Gastroesophageal sphincter (tissue), 4 donors: ENCODE results near the gene VEGFC. TPM values are rescaled to one million over a fixed set of nuclear protein-coding genes. Genes with fewer than 3 reads are reported as not detected.

Source experiments
- ATAC-seq: fragments of 150-250 bp; one replicate; pipeline ENCODE4 v1.9.1; 2016; ENCODE audit warnings: mild to moderate bottlenecking, moderate library complexity
- H3K27ac ChIP-seq, 4 donors: fragments of 200-600 bp; sonication (generic) in 3 of 4; 1 replicate in 3 of 4; 2 replicates in 1 of 4; pipeline ENCODE4 v1.5.1; 2016 to 2019
- H3K27me3 ChIP-seq: fragments of 200-600 bp; sonication (generic); one replicate; pipeline ENCODE4 v1.5.1; 2019
- H3K36me3 ChIP-seq, 2 donors: fragments of 200-600 bp; sonication (generic); one replicate each; pipeline ENCODE4 v1.5.1; 2019; ENCODE audit warnings: control low read depth in 1 of 2
- H3K4me1 ChIP-seq, 3 donors: fragments of 200-600 bp; sonication (generic); 1 replicate in 2 of 3; 2 replicates in 1 of 3; pipeline ENCODE4 v1.5.1; 2016 to 2019; ENCODE audit warnings: control low read depth in 2 of 3
- H3K4me3 ChIP-seq, 2 donors: fragments of 200-600 bp; sonication (generic); one replicate each; pipeline ENCODE4 v1.5.1; 2019; ENCODE audit warnings: mild to moderate bottlenecking in 1 of 2, moderate library complexity in 1 of 2
- H3K9me3 ChIP-seq, 3 donors: fragments of 200-600 bp; sonication (generic); one replicate each; pipeline ENCODE4 v1.5.1; 2017 to 2019; ENCODE audit warnings: control low read depth in 2 of 3
- CTCF ChIP-seq, 4 experiments: fragments of 200-600 bp in 2 of 4; fragments of 450-650 bp in 2 of 4; sonication (generic) in 1 of 4; IDR thresholded peaks; one replicate each; pipeline ENCODE4 v1.5.1; 2017 to 2019; ENCODE audit warnings: antibody characterized with exemption in 4 of 4, mild to moderate bottlenecking in 2 of 4, moderate library complexity in 2 of 4
- EP300 ChIP-seq: sonication (generic); formaldehyde crosslinking; IDR thresholded peaks from one replicate; pipeline ENCODE4 v1.6.1; 2017; ENCODE audit warnings: antibody characterized with exemption, mild to moderate bottlenecking
- POLR2A ChIP-seq, 2 donors: fragments of 450-650 bp; IDR thresholded peaks; one replicate each; pipeline ENCODE4 v1.6.1; 2017; ENCODE audit warnings: antibody characterized with exemption in 2 of 2, mild to moderate bottlenecking in 2 of 2, moderate library complexity in 1 of 2
- POLR2AphosphoS5 ChIP-seq: sonication (generic); formaldehyde crosslinking; IDR thresholded peaks from one replicate; pipeline ENCODE4 v1.6.1; 2017; ENCODE audit warnings: antibody characterized with exemption
- WGBS, 2 donors: methylation state at CpG; one replicate each; pipeline ENCODE4 v1.1.5; 2018; ENCODE audit warnings: low coverage in 1 of 2; 5-methylcytosine and 5-hydroxymethylcytosine counted together
- total RNA-seq, 4 donors: library from RNA; depleted of rRNA; stranded (reverse); fragments of >200 nt; gene quantifications; one replicate each; pipeline ENCODE4 v1.1.0, GENCODE V29; 2016

Gene VEGFC
- total RNA-seq, 4 donors from 2014 or later, result 3.0 to 8.3 (median 8.1) TPM

- H3K4me3 ChIP-seq, result no peak overlapping the region
- no peaks in the 10 kb centered on the region for H3K9me3 ChIP-seq
- no peaks in the 10 kb centered on the region for H3K4me1 ChIP-seq
- ATAC-seq, result no peak
- no peak for TF ChIP-seq CTCF (IDR thresholded peaks at IDR 0.05)
- no peak for TF ChIP-seq POLR2AphosphoS5
- no peak for TF ChIP-seq EP300
- no peak for TF ChIP-seq POLR2A (IDR thresholded peaks at IDR 0.05)
- WGBS, 2 donors, result 25% methylated on average over 1 of the region's 1 CpG; no CpG with 5 or more reads in 1 of the 2 donors
- no peaks in the 10 kb centered on the region for H3K36me3 ChIP-seq
- H3K27me3 ChIP-seq, result no peaks in the 10 kb centered on the region
- H3K27ac ChIP-seq, result no peak overlapping the region
Observed at GRCh38 chr4:176653401-176654220, 139.1 kb downstream of the VEGFC start.

GRCh38 chr4:176646311-176646710 lies 146.4 kb downstream of the VEGFC start:
- H3K4me1 ChIP-seq, result no peaks in the 10 kb centered on the region
- ATAC-seq, result no peak
- H3K36me3 ChIP-seq, result no peaks in the 10 kb centered on the region
- H3K27ac ChIP-seq, result no peak overlapping the region
- no peaks in the 10 kb centered on the region for H3K27me3 ChIP-seq
- no peak overlapping the region for H3K4me3 ChIP-seq
- WGBS, 2 donors, result 67 to 83% methylated on average over 1 of the region's 1 CpG
- H3K9me3 ChIP-seq, result no peaks in the 10 kb centered on the region
- TF ChIP-seq EP300 (no peak), CTCF (IDR thresholded peaks at IDR 0.05) (no peak), POLR2AphosphoS5 (no peak), POLR2A (IDR thresholded peaks at IDR 0.05) (no peak)

- Histone ChIP-seq H3K4me3 (no peak overlapping the region), H3K27me3 (no peaks in the 10 kb centered on the region), H3K9me3 (no peaks in the 10 kb centered on the region), H3K36me3 (no peaks in the 10 kb centered on the region), H3K4me1 (no peaks in the 10 kb centered on the region), H3K27ac (no peak overlapping the region)
- TF ChIP-seq POLR2AphosphoS5 (no peak), EP300 (no peak), POLR2A (IDR thresholded peaks at IDR 0.05) (no peak), CTCF (IDR thresholded peaks at IDR 0.05) (no peak)
- ATAC-seq, result no peak
- 69 to 77% methylated on average over 8 of the region's 8 CpGs for WGBS, 2 donors
Observed at GRCh38 chr4:176645246-176645960, 147.3 kb downstream of the VEGFC start.

GRCh38 chr4:176642472-176642871 lies 150.2 kb downstream of the VEGFC start:
- H3K9me3 ChIP-seq, result no peaks in the 10 kb centered on the region
- ATAC-seq, result no peak
- WGBS, 2 donors, result 72% methylated on average over 2 of the region's 2 CpGs; no CpG with 5 or more reads in 1 of the 2 donors
- TF ChIP-seq EP300, result no peak
- TF ChIP-seq CTCF (IDR thresholded peaks at IDR 0.05), result no peak
- no peak for TF ChIP-seq POLR2AphosphoS5
- no peaks in the 10 kb centered on the region for H3K4me1 ChIP-seq
- H3K36me3 ChIP-seq, result no peaks in the 10 kb centered on the region
- no peak overlapping the region for H3K27ac ChIP-seq
- H3K27me3 ChIP-seq, result no peaks in the 10 kb centered on the region
- no peak overlapping the region for H3K4me3 ChIP-seq
